Left lung (tissue), 10 donors: Measurements from ENCODE around the gene AKAP9. TPM values are rescaled to one million over a fixed set of nuclear protein-coding genes. Genes with fewer than 3 reads are reported as not detected.
"Not testable (repeated sequence)": the region's sequence is repeated elsewhere in the genome, so short reads cannot be mapped to it uniquely, and the experiment has no call there.

Source experiments
- ATAC-seq: fragments of 200-7000 bp; cut with Tn5 transposase; one replicate; pipeline ENCODE4 v1.9.1; 2020; ENCODE audit warnings: moderate library complexity
- DNase-seq, 4 donors: peaks; one replicate each; pipeline ENCODE4 v3.0.0-alpha.2; 2013 to 2020
- H3K27ac ChIP-seq, 2 donors: fragments of 200-600 bp; sonication (generic) in 1 of 2; one replicate each; pipeline versions ENCODE4 v1.5.0 to v1.8.0; 2020 to 2021
- H3K27me3 ChIP-seq, 2 donors: fragments of 200-600 bp; sonication (generic) in 1 of 2; one replicate each; pipeline versions ENCODE4 v1.5.0 to v1.8.0; 2020 to 2021
- H3K36me3 ChIP-seq, 2 donors: fragments of 200-600 bp; sonication (generic) in 1 of 2; one replicate each; pipeline versions ENCODE4 v1.5.0 to v1.8.0; 2020 to 2021
- H3K4me1 ChIP-seq, 2 donors: fragments of 200-600 bp; one replicate each; pipeline ENCODE4 v1.8.0; 2021
- H3K4me3 ChIP-seq, 2 donors: fragments of 200-600 bp; sonication (generic) in 1 of 2; one replicate each; pipeline versions ENCODE4 v1.5.0 to v1.8.0; 2020 to 2021; ENCODE audit warnings: mild to moderate bottlenecking in 1 of 2
- H3K9me3 ChIP-seq, 2 donors: fragments of 200-600 bp; sonication (generic) in 1 of 2; one replicate each; pipeline versions ENCODE4 v1.5.0 to v1.8.0; 2020 to 2021
- intact Hi-C, 2 donors: fragments of 100-400 bp; cut with DNase I; formaldehyde crosslinking; loops; one replicate each; pipeline versions ENCODE4 v1.11.2 to v1.14.2; 2022
- polyA plus RNA-seq, 6 donors: library from polyadenylated mRNA; unstranded; fragments of 120-200 nt; gene quantifications; one replicate each; pipeline ENCODE4 v1.2.1, GENCODE V29; 2013; ENCODE audit not compliant: insufficient read length in 6 of 6
- total RNA-seq, 2 donors: library from RNA; stranded (reverse); fragmentation: NEBNext Ultra II Directional; extraction: Animal tissue kit (Norgen Biotek cat#: 25700); gene quantifications; one replicate each; pipeline ENCODE4 v1.2.1, GENCODE V29; 2021
- TF ChIP-seq, protein P1 (sequence below), 2 donors: fragments of 200-600 bp; sonication (generic) in 1 of 2; IDR thresholded peaks; one replicate each; pipeline versions ENCODE4 v1.5.0 to v1.8.0; 2021; ENCODE audit warnings: antibody characterized with exemption in 2 of 2
- donor health status: DM: no; HTN: yes; CAD: no.
- donor health status: DM: no; HTN: no; CAD: no.

Gene AKAP9
- total and polyA plus RNA-seq, 8 donors, result 57.5 to 105 (median 88.9) TPM

- Histone ChIP-seq H3K9me3 (no peaks in the 10 kb centered on the region), H3K27ac (no peak overlapping the region), H3K27me3 (no peaks in the 10 kb centered on the region), H3K4me1 (peaks cover 5 to 21% of the 10 kb centered on the region in 2 donors), H3K4me3 (no peak overlapping the region), H3K36me3 (no peaks in the 10 kb centered on the region)
- TF ChIP-seq, protein P1, sequence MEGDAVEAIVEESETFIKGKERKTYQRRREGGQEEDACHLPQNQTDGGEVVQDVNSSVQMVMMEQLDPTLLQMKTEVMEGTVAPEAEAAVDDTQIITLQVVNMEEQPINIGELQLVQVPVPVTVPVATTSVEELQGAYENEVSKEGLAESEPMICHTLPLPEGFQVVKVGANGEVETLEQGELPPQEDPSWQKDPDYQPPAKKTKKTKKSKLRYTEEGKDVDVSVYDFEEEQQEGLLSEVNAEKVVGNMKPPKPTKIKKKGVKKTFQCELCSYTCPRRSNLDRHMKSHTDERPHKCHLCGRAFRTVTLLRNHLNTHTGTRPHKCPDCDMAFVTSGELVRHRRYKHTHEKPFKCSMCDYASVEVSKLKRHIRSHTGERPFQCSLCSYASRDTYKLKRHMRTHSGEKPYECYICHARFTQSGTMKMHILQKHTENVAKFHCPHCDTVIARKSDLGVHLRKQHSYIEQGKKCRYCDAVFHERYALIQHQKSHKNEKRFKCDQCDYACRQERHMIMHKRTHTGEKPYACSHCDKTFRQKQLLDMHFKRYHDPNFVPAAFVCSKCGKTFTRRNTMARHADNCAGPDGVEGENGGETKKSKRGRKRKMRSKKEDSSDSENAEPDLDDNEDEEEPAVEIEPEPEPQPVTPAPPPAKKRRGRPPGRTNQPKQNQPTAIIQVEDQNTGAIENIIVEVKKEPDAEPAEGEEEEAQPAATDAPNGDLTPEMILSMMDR (IDR thresholded peaks at IDR 0.05), result no peak
- intact Hi-C loops, result no loop called here
- ATAC-seq (no peak), DNase-seq (no peak)
Observed at GRCh38 chr7:91949221-91950009, 8.8 kb downstream of the AKAP9 start.

DNA sequence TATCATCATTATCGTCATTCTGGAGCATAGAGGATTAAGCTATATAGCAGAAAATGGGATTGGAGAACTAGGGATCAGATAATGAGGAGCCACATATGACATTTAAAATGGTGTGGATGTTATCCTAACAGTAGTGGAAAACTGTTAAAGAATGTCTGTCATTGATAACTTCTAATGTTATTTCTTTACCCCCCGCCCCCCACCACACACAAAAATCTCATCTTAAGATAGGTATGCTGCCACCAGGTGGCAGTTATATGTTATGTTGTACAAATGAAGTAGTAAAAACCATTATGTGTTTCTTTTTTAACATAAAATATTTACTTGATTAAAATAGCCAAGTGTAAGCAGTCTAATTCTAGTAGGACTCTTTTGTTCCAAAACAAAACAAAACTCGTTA is 13.0 kb downstream of the AKAP9 start:
- intact Hi-C loops, result no loop called here
- TF ChIP-seq, protein P1 (IDR thresholded peaks at IDR 0.05), result no peak
- ATAC-seq, result no peak

DNA sequence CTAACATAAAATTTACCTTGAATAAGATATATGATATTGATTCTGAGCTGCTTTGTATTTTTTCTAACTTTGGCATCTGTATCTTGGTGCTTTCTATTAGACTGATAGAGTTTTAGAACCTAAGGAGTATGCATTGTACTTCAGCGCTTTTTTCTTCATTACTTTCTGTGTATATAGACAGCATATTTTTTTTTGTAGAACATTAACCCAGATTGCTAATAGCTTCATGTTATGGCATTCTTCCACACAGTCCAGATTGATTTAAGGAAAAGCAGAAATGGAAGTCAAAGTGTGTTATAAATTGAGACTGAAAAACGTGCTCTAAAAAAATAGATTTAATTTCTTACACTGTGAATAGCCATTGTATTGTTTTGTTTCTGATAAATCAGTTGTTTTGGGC is 15.8 kb downstream of the AKAP9 start:
- H3K27ac ChIP-seq, H3K4me1 ChIP-seq, H3K27me3 ChIP-seq, H3K9me3 ChIP-seq, H3K4me3 ChIP-seq, H3K36me3 ChIP-seq, ATAC-seq, DNase-seq, intact Hi-C loops: not testable (repeated sequence)

More for the DNA sequence above, 13.0 kb downstream of the AKAP9 start:
- H3K36me3 ChIP-seq, result no peaks in the 10 kb centered on the region
- no peaks in the 10 kb centered on the region for H3K4me1 ChIP-seq
- H3K27ac ChIP-seq, result no peak overlapping the region
- no peaks in the 10 kb centered on the region for H3K9me3 ChIP-seq
- no peaks in the 10 kb centered on the region for H3K27me3 ChIP-seq
- H3K4me3 ChIP-seq, result no peak overlapping the region
- DNase-seq, result no peak

- DNase-seq (no peak), ATAC-seq (no peak)
- TF ChIP-seq, protein P1 (IDR thresholded peaks at IDR 0.05), result no peak
- H3K27ac ChIP-seq, result no peak overlapping the region
- H3K27me3 ChIP-seq, result no peaks in the 10 kb centered on the region
- H3K4me1 ChIP-seq, result no peaks in the 10 kb centered on the region
- intact Hi-C loops, result no loop called here
- H3K36me3 ChIP-seq, result no peaks in the 10 kb centered on the region
- no peaks in the 10 kb centered on the region for H3K9me3 ChIP-seq
- H3K4me3 ChIP-seq, result no peak overlapping the region
Observed at GRCh38 chr7:91957232-91957631, 16.6 kb downstream of the AKAP9 start.

- no peak for ATAC-seq
- Histone ChIP-seq H3K27ac (no peak overlapping the region), H3K4me1 (no peaks in the 10 kb centered on the region), H3K27me3 (no peaks in the 10 kb centered on the region), H3K36me3 (no peaks in the 10 kb centered on the region), H3K4me3 (no peak overlapping the region), H3K9me3 (no peaks in the 10 kb centered on the region)
- intact Hi-C loops, result no loop called here
- no peak for DNase-seq
- TF ChIP-seq, protein P1 (IDR thresholded peaks at IDR 0.05), result no peak
Observed at GRCh38 chr7:91957823-91958222, 17.2 kb downstream of the AKAP9 start.

GRCh38 chr7:91959023-91959422 is 18.4 kb downstream of the AKAP9 start:
- TF ChIP-seq, protein P1 (IDR thresholded peaks at IDR 0.05), result no peak
- no peaks in the 10 kb centered on the region for H3K9me3 ChIP-seq
- no peak overlapping the region for H3K4me3 ChIP-seq
- no peak overlapping the region for H3K27ac ChIP-seq
- DNase-seq (no peak), ATAC-seq (no peak)
- no peaks in the 10 kb centered on the region for H3K36me3 ChIP-seq
- intact Hi-C loops, result no loop called here
- H3K27me3 ChIP-seq, result no peaks in the 10 kb centered on the region
- no peaks in the 10 kb centered on the region for H3K4me1 ChIP-seq
